Stimulated activated CD8-positive, alpha-beta memory T cell treated with anti-CD3 and anti-CD28 coated beads, Interleukin-7, amount 100 ng/mL, for 1 hour (primary cell): Measurements from ENCODE around the gene PTF1A.

Source experiments
- DNase-seq, 2 donors: peaks; one replicate each; pipeline ENCODE4 v3.0.0-alpha.2; 2020; ENCODE audit warnings: low read depth in 2 of 2

Gene PTF1A, protein sequence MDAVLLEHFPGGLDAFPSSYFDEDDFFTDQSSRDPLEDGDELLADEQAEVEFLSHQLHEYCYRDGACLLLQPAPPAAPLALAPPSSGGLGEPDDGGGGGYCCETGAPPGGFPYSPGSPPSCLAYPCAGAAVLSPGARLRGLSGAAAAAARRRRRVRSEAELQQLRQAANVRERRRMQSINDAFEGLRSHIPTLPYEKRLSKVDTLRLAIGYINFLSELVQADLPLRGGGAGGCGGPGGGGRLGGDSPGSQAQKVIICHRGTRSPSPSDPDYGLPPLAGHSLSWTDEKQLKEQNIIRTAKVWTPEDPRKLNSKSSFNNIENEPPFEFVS

DNA sequence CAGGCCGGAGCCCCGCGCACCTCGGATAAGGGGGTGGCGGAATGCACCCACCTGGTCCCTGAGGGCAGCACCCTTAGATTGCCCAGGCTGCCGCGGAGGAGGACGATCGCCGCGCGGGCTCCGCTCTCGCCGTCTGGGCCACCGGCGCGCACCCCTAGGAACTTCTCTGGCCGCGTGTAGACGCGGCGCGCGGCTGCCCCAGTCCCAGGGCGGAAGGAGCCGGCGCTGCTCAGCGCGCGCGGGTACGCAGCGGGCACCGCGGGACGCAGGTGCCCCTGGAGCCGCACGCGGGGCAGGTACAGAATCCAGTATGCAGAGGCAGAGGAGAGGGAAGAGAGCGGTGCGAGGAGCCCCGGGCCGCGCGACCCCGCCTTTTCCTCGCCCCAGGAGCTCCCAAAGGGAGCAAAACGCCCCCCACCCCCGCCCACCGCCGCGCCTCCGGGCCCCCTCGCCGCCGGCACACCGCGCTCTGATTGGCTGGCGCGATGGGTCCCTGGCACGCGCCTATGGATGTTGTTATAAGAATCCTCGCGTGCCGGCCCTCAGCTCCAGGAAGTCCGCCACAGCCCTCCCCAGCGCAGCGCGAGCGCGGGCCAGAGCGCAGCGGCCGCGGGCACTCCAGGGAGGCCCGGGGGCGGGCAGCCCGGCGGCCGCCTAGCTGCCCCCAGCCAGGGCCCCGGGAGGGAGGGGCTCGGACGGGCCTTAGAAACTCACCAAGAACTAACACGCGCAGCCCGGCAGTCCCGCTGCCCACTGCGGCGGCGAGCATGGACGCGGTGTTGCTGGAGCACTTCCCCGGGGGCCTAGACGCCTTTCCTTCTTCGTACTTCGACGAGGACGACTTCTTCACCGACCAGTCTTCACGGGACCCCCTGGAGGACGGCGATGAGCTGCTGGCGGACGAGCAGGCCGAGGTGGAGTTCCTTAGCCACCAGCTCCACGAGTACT, at the start of gene PTF1A:
Gene PTF1A, plus strand, starts transcription at position 549 of the 948 bp plus-strand sequence. Its CDS starts 219 bp downstream, at position 768.
- DNase-seq = no peak

DNA sequence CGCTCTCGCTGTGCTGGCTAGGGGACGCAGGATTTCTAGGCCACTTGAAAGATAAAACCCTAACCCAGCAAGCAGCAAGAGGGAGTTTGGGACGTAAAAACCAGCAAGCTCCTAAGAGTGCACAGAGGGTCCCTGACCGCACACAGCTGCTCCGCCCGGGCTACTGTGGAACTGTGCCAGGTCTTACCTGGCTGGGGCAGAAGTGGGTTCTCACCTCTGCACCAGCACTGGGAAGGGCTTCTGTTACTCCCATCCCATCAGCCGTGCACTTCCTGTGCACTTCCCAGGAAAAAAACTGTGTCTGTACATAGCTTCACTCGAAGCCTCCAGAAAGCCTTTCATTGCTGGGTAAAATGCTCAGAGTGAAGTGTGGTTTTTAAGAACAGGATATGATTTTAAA, 45.9 kb upstream of the PTF1A start:
- no peak for DNase-seq

DNA sequence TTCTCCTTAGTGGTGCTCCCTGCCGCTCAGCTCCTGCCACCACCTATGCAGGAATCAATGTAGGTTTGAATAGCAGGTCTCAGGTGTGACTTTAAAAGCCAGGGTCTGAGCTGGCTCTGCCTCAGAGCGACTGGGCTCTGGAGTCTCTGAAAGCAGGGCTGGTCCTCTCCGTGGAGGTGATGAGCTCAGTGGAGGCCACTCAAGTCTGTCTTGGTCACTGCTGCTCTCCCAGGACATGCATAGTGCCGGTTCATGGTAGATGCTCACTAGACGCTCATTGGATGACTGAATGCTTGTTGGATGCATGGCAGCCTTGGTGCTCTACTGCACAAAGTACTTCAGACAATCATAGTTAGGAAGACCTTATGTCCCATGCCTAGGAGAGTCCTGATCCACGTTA, 45.1 kb upstream of the PTF1A start:
- DNase-seq = no peak

DNA sequence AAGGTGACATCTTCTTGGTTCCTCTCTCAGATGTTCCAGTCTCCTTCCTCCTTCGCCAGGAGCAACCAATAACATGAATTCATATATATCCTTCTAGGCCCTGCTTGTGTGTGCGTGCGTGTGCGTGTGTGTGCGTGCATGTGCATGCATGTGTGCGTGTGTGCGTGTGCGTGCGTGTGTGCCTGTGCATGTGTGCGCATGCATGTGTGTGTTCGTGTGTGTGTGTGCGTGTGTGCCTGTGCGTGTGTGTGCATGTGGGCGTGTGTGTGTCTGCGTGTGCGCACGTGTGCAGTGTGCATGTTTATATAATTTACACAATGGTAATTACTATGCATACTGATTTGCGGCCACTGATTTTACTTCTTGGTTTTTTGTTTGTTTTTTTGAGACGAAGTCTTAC, 43.9 kb upstream of the PTF1A start:
- DNase-seq = no peak

DNA sequence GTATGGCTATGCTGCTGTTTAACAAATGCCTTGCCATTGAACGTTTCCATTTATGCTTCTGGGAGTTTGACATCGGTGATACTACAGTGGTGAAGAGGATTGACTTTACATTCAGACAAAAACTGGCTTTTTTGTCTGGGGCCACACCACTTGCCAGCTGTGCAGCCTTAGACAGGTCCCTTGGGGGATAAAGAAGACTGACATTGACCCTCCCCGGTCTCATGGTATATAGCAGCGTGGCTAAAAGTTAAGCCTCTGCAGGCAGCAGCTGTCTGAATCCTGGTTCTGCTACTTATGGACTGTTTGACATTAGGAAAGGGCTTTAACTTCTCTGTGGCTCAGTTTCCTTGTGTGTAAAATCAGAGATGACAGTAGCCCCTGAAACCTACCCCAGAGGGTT, 42.0 kb upstream of the PTF1A start:
- no peak for DNase-seq

DNA sequence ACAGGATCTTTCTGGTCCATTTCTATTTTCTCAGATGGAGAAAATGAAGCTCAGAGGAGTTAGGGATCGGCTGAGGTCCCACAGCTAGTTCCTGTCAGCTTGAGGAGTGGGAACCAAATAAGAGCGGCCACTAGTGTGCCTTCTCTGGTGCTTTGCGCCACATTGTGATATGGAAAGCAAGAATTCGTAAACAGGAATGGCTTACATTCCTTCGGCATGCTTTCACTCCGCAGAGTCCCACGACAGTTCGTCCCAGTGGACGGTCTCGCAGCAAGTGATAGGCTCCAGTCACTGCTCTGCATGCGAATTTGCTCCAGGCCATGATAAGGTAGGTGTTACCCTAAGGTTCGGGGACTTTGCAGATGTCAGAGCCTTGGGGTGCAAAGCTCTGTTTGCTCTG, 41.5 kb upstream of the PTF1A start:
- DNase-seq = no peak

DNA sequence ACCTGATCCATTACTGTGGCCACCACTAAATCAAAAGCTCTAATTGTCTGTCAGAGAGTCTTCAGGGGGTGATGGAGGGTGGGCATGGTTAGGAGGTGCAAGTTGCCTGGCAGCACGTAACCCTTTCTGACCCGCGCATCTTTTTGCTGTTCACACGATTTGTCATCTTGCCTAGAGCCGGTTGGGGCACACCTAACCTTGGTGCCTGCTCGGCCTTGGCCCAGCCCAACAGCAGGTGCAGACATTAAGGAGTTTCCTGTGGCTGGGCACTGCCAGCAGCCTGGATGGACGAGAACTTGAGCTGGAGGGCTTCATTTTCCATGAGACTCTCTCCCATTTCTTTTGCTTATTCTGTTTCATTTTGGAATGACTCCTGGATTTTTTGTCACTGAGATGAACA, 41.0 kb upstream of the PTF1A start:
- no peak for DNase-seq

DNA sequence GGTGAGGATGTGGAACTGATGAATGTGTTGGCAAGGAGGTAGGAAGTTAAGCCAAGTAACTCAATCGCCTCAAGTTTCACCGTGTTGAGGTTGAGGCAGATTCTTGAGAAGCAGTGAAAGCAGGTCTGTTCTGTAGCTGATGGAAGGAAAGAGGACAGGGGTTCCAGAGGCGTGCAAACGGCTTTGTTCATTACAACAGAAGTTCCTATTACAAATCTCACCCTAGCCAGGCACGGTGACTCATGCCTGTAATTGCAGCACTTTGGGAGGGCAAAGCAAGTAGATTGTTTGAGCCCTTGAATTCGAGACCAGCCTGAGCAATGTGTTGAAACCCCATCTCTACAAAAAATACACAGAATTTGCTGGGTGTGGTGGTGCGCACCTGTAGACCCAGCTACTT, 36.9 kb upstream of the PTF1A start:
- no peak for DNase-seq

DNA sequence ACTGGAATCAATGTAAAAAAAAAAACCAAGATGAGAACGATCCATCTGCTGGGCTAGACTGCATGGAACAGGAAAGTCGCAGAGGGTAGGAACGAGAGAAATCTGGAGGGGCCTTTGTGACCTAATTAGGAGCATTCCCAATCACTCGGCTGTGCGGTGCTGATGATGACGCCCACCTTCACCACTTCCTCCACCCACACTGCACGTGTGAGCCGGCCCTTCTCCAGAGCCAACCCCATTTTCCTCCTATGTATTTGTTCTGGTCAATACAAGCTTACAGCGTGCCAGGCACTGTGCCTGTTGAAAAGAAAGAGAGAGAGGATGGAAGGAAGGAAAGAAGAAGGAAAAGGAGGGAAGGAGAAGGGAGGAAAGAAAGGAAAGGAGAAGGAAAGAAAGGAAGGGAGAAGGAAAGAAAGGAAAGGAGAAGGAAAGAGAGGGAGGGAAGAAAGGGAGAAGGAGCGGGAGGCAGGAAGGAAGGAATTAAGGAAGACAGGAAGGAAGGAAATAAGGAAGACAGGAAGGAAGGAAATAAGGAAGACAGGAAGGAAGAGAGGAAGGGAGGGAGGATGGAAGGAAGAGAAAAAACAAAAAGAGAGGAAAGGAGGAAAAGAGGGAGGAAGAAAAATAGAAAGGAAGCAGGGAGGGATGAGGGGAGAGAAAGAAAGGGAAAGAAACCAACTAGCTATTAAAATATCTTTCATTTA, 35.5 kb upstream of the PTF1A start:
- DNase-seq = no peak

DNA sequence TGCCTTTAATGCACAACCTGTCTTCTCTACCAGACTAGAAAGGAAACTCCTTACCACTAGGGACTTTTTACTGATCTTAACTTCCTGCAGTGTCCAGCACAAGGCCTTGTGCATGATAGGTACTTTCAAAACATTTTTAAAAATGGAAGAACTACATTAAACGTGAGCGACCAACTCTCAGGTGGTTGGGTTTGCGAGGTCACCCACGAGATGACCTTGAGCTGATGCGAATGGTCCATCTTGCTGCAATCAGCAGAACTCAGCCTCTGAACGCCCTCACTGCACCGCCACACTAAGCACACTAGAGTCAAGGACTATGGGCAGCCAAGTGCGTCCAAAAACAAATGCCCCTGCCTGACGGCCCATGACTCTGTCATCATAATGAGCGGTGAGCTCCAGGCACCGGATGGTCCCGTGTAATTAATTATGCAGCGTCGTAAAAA, 34.9 kb upstream of the PTF1A start:
- DNase-seq = no peak

DNA sequence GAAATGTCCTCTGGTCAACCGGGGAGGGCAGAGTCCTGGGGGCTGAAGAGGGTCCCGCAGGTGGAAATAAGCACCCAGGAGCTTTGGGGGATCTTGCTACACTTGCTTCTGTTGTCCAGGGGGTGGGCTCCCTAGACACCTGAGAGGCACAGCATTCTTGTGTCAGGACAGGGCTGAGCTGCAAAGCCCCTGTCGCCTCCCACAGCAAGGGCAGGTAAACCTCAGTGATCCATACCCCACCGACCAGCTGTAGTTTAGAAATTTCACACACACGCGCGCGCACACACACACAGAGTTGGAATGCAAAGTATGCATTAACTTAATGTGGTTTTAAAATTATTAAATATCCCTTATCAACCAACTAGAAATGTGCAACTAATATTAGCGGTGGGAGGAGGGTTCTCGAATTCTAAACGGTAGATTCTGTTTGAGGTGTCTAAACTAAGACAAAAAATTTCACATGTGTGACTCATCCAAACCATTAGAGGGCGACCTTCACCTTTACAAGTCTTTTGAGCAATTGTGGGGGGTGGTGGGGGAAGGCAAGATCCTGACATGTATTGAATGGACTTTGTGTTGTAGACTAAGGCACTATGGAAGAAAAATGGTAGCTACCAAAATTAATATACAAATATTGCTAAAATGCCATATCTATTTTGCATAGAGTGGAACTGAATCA, 34.3 kb upstream of the PTF1A start:
- DNase-seq = no peak

DNA sequence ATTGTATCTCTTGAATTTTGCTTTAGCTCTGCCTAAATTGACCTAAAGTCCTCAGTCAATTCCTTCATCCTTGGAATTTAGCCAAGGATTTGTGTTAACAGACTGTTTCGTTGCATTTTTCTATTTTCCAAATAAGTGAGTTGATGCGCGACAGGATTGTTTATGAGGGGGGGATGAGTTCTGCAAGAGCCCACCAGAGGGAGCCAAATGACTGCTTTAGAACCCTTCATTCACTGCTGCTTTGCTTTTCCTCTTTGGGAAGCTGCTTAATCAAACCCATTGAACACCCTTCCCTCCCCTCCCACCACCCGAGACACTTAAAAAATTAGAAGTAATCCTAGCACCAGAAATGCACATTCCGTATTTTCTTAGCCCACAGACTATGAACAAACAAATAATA, 33.7 kb upstream of the PTF1A start:
- no peak for DNase-seq

DNA sequence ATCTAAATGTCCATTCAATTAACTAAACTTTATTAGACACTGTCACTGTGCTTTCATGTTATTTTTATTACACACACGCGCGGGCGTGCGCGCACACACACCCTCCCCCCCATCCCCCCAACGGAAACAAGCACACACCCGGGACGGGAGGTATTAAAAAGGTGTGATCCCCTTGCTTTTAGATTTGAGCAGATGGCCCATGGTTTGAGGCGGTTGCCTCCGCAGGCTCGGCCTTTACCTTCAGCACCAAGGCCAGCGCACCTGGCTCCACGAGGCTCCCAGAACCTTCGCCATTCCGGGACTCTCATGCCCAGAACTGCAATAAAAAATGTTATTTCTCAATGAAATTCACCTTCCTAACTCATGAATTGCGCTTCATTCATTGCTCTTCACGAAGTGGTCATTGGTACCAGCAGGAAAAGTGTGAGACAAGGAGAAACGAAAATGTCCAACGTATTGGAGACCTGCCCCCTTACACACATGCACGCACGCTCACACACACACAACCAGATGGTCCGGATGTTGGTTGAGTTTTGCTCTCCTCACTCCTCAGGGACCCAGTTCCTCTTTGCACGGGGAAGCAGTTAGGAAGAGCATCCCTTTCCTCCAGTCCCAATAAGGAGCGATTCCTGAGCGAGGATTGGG, 20.8 kb upstream of the PTF1A start:
- DNase-seq = no peak

DNA sequence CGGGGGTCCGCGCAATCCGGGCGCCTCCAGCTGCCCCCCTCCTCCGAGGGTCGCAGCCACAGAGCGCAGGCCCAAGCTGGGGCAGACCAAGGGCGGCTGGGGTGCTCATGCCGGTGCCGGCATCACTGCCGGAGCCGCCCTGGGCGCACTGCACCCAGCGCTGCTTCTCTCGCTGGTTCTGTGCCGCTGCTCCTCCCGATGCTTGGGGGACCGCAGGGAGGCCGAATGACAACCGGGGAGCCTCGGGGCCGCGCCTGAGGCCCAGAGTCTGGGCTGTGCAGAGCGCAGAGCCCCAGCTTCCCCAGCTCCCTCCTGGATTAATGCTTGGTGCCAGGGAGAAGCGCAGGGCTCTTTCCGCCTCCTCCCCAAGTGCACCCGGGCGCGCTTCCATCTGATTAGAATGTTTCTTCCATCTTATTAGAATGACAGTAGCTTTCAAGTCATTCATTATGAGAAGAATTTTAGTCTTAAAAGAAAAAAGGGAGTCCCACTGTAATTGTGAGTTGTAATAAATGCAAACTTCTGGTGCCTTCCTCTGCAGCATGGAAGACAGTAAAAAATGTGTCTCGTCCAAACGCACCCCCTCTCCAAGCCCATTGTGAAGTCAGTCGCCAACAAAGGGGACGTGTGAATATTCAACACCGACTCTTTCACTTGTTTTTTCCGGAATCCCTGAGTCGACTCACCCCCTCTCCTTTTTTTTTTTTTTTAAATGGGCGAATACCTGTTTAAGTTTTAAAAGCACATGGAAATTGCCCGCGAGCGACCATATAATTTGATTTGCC, 19.5 kb upstream of the PTF1A start:
- DNase-seq = no peak

DNA sequence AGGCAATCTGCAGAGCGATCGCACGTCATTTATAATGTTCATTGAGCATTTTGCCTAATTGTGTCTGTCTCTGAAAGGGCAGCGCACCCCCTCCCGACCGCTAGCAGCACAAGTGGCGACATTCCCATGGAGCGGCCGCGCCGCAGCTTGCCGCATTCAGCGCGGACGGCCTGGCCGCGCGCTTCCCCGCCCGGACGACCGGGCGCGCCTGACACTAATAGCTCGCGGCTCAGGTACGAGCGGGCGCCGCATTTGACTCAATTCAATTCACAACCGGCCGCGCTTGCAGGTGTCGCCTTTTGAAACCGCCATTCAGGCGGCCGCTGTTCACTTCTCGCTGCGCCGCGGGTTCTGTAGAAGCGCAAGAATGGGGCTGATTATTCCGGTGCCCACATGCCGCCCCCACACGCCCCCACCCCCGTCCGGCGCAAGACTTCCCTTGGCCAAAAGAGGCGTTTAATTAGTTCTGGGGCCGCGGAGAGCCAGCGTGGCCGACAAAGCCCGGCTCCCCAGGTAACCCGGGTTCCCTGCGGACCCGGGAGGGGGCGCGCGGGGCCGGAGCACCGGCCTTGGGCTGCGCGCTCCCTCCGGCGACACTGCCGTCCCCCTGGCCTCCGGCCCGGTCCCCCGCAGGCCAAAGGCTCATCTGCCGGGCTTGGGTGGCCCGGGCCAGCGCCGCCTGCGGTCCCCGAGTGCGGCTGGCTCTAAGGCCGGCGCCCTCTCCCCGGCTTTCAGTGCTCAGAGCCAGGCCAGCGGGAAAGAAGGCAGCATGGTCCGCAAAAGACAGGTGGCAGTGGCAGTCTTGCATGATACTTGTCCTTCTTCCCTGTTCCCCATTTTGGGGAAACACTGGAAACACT, 18.7 kb upstream of the PTF1A start:
- no peak for DNase-seq

DNA sequence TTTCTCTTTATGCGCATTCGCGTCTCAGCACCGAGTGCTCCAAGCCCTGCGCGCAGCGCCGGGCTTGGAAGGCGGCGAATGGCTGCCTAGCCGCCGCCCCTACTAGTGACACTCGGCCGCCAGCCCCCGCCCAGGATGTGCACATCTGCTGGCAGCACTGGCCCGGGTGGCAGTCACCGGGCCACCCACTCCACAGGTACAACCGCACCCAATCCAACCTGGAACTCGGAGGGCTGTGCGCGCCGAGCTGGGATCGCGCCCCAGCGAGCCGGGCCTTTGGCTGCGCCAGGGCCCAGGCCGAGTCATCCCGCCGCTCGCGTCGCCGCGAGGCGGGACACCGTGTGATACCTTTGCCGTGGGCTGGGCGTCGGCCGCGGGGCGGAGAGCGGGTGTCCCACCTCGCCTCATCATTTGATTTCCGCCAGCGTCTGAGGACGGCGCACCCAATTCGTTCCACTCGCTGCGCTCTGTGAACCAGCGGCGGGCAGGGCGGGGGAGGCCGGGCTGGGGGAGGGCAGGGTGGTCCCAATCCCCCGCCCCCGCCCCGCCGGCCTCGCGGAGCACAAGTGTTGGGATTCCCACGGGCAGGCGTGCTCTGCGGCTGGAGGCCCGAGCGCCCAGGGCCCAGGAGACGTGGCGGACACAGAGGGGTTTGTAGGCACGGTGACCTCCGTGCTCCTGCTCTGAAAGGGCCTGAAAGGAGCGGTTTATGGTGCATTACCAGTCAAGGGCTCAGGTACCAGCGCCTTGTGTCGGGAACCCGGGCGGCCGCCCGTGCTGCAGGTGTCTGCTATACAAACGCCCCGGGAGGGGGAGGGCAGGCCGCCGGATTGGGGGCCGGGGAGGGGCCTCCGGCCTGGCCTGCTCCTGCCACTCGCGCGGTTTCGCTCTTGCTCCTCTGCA, 17.8 kb upstream of the PTF1A start:
- no peak for DNase-seq

DNA sequence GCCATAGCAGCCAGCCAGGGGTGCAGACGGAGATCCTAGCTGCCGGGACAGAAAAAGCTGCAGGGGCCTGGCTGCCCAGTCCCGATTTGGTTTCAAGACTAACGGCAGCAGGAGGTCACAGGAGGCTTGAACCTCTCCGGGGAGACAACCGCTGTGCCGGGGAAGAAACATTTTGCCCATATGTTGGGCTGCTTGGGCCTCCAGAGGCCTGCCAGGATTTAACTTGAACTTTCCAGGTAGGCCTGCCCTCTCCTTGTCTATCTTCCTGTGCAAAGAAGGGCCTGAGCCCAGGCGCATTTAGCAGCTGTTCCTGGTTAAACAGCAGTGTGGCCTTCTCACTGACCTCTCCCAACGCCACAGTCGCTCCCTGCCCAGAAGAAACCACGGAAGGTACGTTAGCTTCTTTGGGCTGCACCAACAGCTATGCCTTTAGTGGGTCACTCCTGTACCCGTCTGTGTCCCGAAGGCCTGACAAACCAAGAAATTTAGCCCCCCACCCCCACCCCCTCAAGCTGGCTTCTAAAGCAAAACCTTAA, 17.1 kb upstream of the PTF1A start:
- DNase-seq = no peak

DNA sequence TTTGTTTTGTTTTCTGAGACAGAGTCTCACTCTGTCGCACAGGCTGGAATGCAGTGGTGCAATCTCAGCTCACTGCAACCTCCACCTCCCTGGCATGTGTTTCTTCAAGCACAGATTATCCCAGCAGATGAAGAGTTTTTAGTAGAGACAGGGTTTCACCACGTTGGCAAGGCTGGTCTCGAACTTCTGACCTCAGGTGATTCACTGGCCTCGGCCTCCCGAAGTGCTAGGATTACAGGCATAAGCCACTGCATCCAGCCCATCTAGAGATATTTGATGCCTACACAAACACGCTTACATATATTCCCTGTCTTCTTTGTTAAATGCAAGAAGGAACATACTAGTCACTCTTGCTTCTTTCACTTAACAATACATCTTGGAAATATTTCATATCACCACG, 5.9 kb upstream of the PTF1A start:
- no peak for DNase-seq
